HEK293 (cell line): ENCODE measurements around the gene HSD17B12.

Experiments used
- CTCF ChIA-PET: fragments of 350-600 bp; formaldehyde crosslinking; extraction: SDS; loops from one replicate; lab custom pipeline; 2021; ENCODE audit warnings: antibody characterized with exemption; lab: Yijun Ruan, JAX
- POLR2A ChIA-PET: fragments of 300-600 bp; formaldehyde crosslinking; extraction: SDS; loops from one replicate; lab custom pipeline; 2020; ENCODE audit warnings: antibody characterized with exemption, inconsistent platforms; lab: Yijun Ruan, JAX
- H3K27ac ChIP-seq: fragments of 200-500 bp; sonication (Bioruptor generic); 2 replicates; pipeline ENCODE4 v1.5.1; 2014; ENCODE audit warnings: low read depth, low read length, control low read depth, inconsistent platforms; ENCODE audit errors: extremely low read depth
- H3K36me3 ChIP-seq, 2 experiments: fragments of 200-500 bp in 1 of 2; sonication (Bioruptor generic) in 1 of 2; 1 replicate in 1 of 2; 2 replicates in 1 of 2; pipeline ENCODE4 v1.5.1; 2014 to 2017; ENCODE audit warnings: inconsistent platforms in 2 of 2, low read length in 2 of 2; ENCODE audit not compliant: control insufficient read depth in 2 of 2, insufficient read depth in 1 of 2
- H3K4me1 ChIP-seq: fragments of 200-500 bp; sonication (Bioruptor generic); 2 replicates; pipeline ENCODE4 v1.5.1; 2014; ENCODE audit warnings: mild to moderate bottlenecking, low read length, inconsistent platforms; ENCODE audit not compliant: control insufficient read depth, insufficient read depth
- H3K4me3 ChIP-seq: 2 replicates; pipeline ENCODE4 v1.5.1; 2011; ENCODE audit warnings: low read depth, mild to moderate bottlenecking, control low read depth, low read length, moderate library complexity
- H3K9me3 ChIP-seq: fragments of 200-500 bp; sonication (Bioruptor generic); 2 replicates; pipeline ENCODE4 v1.5.1; 2014; ENCODE audit warnings: low read depth, low read length, inconsistent platforms; ENCODE audit not compliant: control insufficient read depth, insufficient read depth
- GFI1B ChIP-seq: fragments of 450-650 bp; formaldehyde crosslinking; IDR thresholded peaks from 2 replicates; pipeline ENCODE4 v1.5.1; 2016; ENCODE audit warnings: missing biosample characterization, missing genetic modification characterization
- GLIS2 ChIP-seq: fragments of 450-650 bp; formaldehyde crosslinking; IDR thresholded peaks from 2 replicates; pipeline ENCODE4 v1.5.1; 2016; ENCODE audit warnings: missing biosample characterization, missing genetic modification characterization
- HOXA7 ChIP-seq: sonication (generic); formaldehyde crosslinking; IDR thresholded peaks from 2 replicates; pipeline ENCODE4 v1.8.1; 2022; ENCODE audit warnings: missing genetic modification reagents, borderline replicate concordance
- KLF9 ChIP-seq: fragments of 450-650 bp; formaldehyde crosslinking; IDR thresholded peaks from 2 replicates; pipeline ENCODE4 v1.5.1; 2016; ENCODE audit warnings: missing biosample characterization, missing genetic modification characterization, low read depth
- OVOL3 ChIP-seq: fragments of 450-650 bp; formaldehyde crosslinking; IDR thresholded peaks from 2 replicates; pipeline ENCODE4 v1.5.1; 2016; ENCODE audit warnings: missing biosample characterization, missing genetic modification characterization
- SETDB1 ChIP-seq: IDR thresholded peaks from one replicate; pipeline ENCODE4 v1.6.1; 2017; ENCODE audit warnings: mild to moderate bottlenecking, low read length, moderate library complexity, mixed read lengths; ENCODE audit not compliant: insufficient read length
- YY2 ChIP-seq: fragments of 450-650 bp; formaldehyde crosslinking; IDR thresholded peaks from 2 replicates; pipeline ENCODE4 v1.5.1; 2016; ENCODE audit warnings: missing biosample characterization, missing genetic modification characterization
- ZBTB49 ChIP-seq: fragments of 450-650 bp; formaldehyde crosslinking; IDR thresholded peaks from 2 replicates; pipeline ENCODE4 v1.5.1; 2016; ENCODE audit warnings: missing biosample characterization, missing genetic modification characterization, low read depth
- ZFP3 ChIP-seq: fragments of 450-650 bp; formaldehyde crosslinking; IDR thresholded peaks from 2 replicates; pipeline ENCODE4 v1.5.1; 2016; ENCODE audit warnings: low read depth, missing biosample characterization, missing genetic modification characterization
- ZNF10 ChIP-seq: fragments of 450-650 bp; formaldehyde crosslinking; IDR thresholded peaks from 2 replicates; pipeline ENCODE4 v1.5.1; 2017; ENCODE audit warnings: missing biosample characterization, missing genetic modification characterization
- ZNF146 ChIP-seq: fragments of 450-650 bp; formaldehyde crosslinking; IDR thresholded peaks from 2 replicates; pipeline ENCODE4 v1.5.1; 2016; ENCODE audit warnings: missing biosample characterization, missing genetic modification characterization
- ZNF174 ChIP-seq: fragments of 450-650 bp; formaldehyde crosslinking; IDR thresholded peaks from 2 replicates; pipeline ENCODE4 v1.5.0; 2017; ENCODE audit warnings: missing biosample characterization, mild to moderate bottlenecking, missing genetic modification characterization
- ZNF2 ChIP-seq: fragments of 450-650 bp; formaldehyde crosslinking; IDR thresholded peaks from 2 replicates; pipeline ENCODE4 v1.5.1; 2016; ENCODE audit warnings: missing biosample characterization, missing genetic modification characterization
- ZNF202 ChIP-seq: fragments of 450-650 bp; formaldehyde crosslinking; IDR thresholded peaks from 2 replicates; pipeline ENCODE4 v1.5.1; 2016; ENCODE audit warnings: missing biosample characterization, missing genetic modification characterization, borderline replicate concordance
- ZNF391 ChIP-seq: fragments of 450-650 bp; formaldehyde crosslinking; IDR thresholded peaks from 2 replicates; pipeline ENCODE4 v1.5.1; 2016; ENCODE audit warnings: low read depth, missing biosample characterization, missing genetic modification characterization, borderline replicate concordance
- ZNF473 ChIP-seq: fragments of 450-650 bp; formaldehyde crosslinking; IDR thresholded peaks from 2 replicates; pipeline ENCODE4 v1.5.1; 2017; ENCODE audit warnings: missing biosample characterization, missing genetic modification characterization
- ZNF521 ChIP-seq: fragments of 450-650 bp; formaldehyde crosslinking; IDR thresholded peaks from 2 replicates; pipeline ENCODE4 v1.5.1; 2017; ENCODE audit warnings: missing biosample characterization, mild to moderate bottlenecking, missing genetic modification characterization
- ZNF548 ChIP-seq: fragments of 450-650 bp; formaldehyde crosslinking; IDR thresholded peaks from 2 replicates; pipeline ENCODE4 v1.5.1; 2016; ENCODE audit warnings: missing biosample characterization, missing genetic modification characterization
- ZNF571 ChIP-seq: fragments of 450-650 bp; formaldehyde crosslinking; IDR thresholded peaks from 2 replicates; pipeline ENCODE4 v1.5.0; 2017; ENCODE audit warnings: missing biosample characterization, missing genetic modification characterization
- ZNF585B ChIP-seq: fragments of 450-650 bp; formaldehyde crosslinking; IDR thresholded peaks from 2 replicates; pipeline ENCODE4 v1.5.1; 2016; ENCODE audit warnings: missing biosample characterization, missing genetic modification characterization
- ZNF626 ChIP-seq: fragments of 450-650 bp; sonication (Bioruptor Pico); formaldehyde crosslinking; IDR thresholded peaks from 2 replicates; pipeline ENCODE4 v1.5.1; 2018; ENCODE audit warnings: missing biosample characterization, missing genetic modification characterization, inconsistent platforms
- ZNF664 ChIP-seq: fragments of 450-650 bp; formaldehyde crosslinking; IDR thresholded peaks from 2 replicates; pipeline ENCODE4 v1.5.1; 2016; ENCODE audit warnings: missing biosample characterization, missing genetic modification characterization
- ZXDB ChIP-seq: fragments of 450-650 bp; formaldehyde crosslinking; IDR thresholded peaks from 2 replicates; pipeline ENCODE4 v1.5.1; 2016; ENCODE audit warnings: missing biosample characterization, missing genetic modification characterization
- TF ChIP-seq, protein P1 (sequence below): IDR thresholded peaks from 2 replicates; pipeline ENCODE4 v1.6.1; 2011; ENCODE audit warnings: mild to moderate bottlenecking, low read depth, low read length, borderline replicate concordance
- TF ChIP-seq, protein P2 (sequence below): fragments of 450-650 bp; formaldehyde crosslinking; conservative IDR thresholded peaks from 2 replicates; pipeline ENCODE4 v1.5.1; 2016; ENCODE audit warnings: low read depth, missing biosample characterization, missing genetic modification characterization
- TF ChIP-seq, protein P3 (sequence below): fragments of 450-650 bp; formaldehyde crosslinking; IDR thresholded peaks from 2 replicates; pipeline ENCODE4 v1.5.1; 2016; ENCODE audit warnings: missing biosample characterization, missing genetic modification characterization

HSD17B12 gene

GRCh38 chr11:43772733-43773132 lies 92.2 kb downstream of the HSD17B12 start:
- H3K9me3 ChIP-seq = no peaks in the 10 kb centered on the region
- CTCF ChIA-PET = interaction anchor here (0.7 kb wide), 1 partner anchor 79 kb away, joined by 3 read pairs; no protein-coding TSS in a partner anchor
- H3K36me3 ChIP-seq = peaks cover 0 to 13% of the 10 kb centered on the region in 2 experiments; a peak in 1 of 3 replicates
- no peak for TF ChIP-seq ZNF585B (tag by site-specific recombination)
- TF ChIP-seq ZXDB (tag by site-specific recombination) = no peak
- TF ChIP-seq, protein P1, sequence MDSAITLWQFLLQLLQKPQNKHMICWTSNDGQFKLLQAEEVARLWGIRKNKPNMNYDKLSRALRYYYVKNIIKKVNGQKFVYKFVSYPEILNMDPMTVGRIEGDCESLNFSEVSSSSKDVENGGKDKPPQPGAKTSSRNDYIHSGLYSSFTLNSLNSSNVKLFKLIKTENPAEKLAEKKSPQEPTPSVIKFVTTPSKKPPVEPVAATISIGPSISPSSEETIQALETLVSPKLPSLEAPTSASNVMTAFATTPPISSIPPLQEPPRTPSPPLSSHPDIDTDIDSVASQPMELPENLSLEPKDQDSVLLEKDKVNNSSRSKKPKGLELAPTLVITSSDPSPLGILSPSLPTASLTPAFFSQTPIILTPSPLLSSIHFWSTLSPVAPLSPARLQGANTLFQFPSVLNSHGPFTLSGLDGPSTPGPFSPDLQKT = no peak
- TF ChIP-seq KLF9 (tag by site-specific recombination) = no peak
- no peak for TF ChIP-seq ZNF571
- no peak for TF ChIP-seq ZNF391 (tag by site-specific recombination)
- TF ChIP-seq HOXA7 (CRISPR knock-in tag) = no peak
- TF ChIP-seq ZNF626 = no peak
- TF ChIP-seq ZNF473 (tag by site-specific recombination) = no peak
- no peak for TF ChIP-seq GFI1B (tag by site-specific recombination)
- TF ChIP-seq ZNF146 (tag by site-specific recombination) = no peak
- TF ChIP-seq ZFP3 (tag by site-specific recombination) = no peak
- no peak for TF ChIP-seq ZNF174 (tag by site-specific recombination)
- no peak for TF ChIP-seq ZNF2
- no peak for TF ChIP-seq ZNF521 (tag by site-specific recombination)
- no peak for TF ChIP-seq YY2
- TF ChIP-seq SETDB1 = no peak
- TF ChIP-seq GLIS2 (tag by site-specific recombination) = no peak
- no peak for TF ChIP-seq ZNF664 (tag by site-specific recombination)
- no peak for TF ChIP-seq ZBTB49
- H3K4me3 ChIP-seq = no peak overlapping the region
- POLR2A ChIA-PET = no interaction called here
- H3K27ac ChIP-seq = no peak overlapping the region
- H3K4me1 ChIP-seq = no peaks in the 10 kb centered on the region

DNA sequence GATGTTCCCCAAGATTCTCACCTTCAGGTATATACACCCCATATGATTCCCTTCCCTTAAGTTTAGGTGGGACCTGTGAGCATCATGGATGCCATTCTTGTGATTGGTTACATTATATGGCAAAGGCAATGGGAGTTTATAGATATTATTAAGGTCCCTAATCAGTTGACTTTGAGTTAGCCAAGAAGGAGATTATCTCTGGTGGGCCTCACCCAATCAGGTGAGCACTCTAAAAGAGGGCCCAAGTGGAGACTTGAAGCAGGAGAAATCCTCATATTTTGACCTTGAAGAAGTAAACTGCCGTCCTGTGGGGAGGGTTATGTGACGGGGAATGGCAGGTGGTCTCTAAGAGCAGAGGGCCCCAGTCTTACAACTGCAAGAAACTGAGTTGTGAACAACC lies 94.2 kb downstream of the HSD17B12 start:
- CTCF ChIA-PET = no interaction called here
- TF ChIP-seq ZNF548 (tag by site-specific recombination) (no peak), ZNF10 (tag by site-specific recombination) (peak; percentile 80)
- H3K4me1 ChIP-seq = no peaks in the 10 kb centered on the region
- H3K9me3 ChIP-seq = no peaks in the 10 kb centered on the region
- no peak overlapping the region for H3K4me3 ChIP-seq
- POLR2A ChIA-PET = no interaction called here
- no peak overlapping the region for H3K27ac ChIP-seq
- peaks cover 0 to 9% of the 10 kb centered on the region in 2 experiments; a peak in 1 of 3 replicates for H3K36me3 ChIP-seq

DNA sequence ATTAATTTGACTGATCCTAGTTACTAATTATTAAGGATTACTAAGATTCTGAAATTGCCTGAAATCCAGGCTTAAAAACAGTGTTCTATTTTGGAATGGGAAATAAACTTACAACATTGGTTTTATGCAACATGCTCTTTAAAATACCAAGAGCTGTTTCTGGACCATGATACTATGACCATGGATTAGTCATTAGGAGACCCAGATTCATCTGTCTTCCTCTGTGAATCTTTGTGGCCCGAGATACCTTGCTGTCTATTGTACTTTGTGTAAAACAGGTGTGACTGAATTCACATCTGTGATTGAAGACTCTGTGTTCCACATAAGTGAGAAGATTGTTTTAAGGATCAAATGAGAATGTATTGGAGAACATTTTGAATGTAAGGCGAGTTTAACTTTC lies 98.8 kb downstream of the HSD17B12 start:
- POLR2A ChIA-PET = no interaction called here
- Histone ChIP-seq H3K27ac (no peak overlapping the region), H3K4me3 (no peak overlapping the region), H3K36me3 (peaks cover 0 to 4% of the 10 kb centered on the region in 2 experiments; a peak in 1 of 3 replicates), H3K4me1 (no peaks in the 10 kb centered on the region), H3K9me3 (no peaks in the 10 kb centered on the region)
- CTCF ChIA-PET = no interaction called here
- TF ChIP-seq, protein P2, sequence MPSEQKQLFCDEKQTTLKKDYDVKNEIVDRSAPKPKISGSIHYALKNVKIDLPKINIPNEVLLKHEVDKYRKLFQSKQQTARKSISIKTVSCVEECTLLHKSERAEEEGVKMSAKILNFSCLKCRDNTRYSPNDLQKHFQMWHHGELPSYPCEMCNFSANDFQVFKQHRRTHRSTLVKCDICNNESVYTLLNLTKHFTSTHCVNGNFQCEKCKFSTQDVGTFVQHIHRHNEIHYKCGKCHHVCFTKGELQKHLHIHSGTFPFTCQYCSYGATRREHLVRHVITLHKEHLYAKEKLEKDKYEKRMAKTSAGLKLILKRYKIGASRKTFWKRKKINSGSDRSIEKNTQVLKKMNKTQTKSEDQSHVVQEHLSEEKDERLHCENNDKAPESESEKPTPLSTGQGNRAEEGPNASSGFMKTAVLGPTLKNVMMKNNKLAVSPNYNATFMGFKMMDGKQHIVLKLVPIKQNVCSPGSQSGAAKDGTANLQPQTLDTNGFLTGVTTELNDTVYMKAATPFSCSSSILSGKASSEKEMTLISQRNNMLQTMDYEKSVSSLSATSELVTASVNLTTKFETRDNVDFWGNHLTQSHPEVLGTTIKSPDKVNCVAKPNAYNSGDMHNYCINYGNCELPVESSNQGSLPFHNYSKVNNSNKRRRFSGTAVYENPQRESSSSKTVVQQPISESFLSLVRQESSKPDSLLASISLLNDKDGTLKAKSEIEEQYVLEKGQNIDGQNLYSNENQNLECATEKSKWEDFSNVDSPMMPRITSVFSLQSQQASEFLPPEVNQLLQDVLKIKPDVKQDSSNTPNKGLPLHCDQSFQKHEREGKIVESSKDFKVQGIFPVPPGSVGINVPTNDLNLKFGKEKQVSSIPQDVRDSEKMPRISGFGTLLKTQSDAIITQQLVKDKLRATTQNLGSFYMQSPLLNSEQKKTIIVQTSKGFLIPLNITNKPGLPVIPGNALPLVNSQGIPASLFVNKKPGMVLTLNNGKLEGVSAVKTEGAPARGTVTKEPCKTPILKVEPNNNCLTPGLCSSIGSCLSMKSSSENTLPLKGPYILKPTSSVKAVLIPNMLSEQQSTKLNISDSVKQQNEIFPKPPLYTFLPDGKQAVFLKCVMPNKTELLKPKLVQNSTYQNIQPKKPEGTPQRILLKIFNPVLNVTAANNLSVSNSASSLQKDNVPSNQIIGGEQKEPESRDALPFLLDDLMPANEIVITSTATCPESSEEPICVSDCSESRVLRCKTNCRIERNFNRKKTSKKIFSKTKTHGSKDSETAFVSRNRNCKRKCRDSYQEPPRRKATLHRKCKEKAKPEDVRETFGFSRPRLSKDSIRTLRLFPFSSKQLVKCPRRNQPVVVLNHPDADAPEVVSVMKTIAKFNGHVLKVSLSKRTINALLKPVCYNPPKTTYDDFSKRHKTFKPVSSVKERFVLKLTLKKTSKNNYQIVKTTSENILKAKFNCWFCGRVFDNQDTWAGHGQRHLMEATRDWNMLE = no peak
- TF ChIP-seq ZNF202 (tag by site-specific recombination) (no peak), OVOL3 (no peak), ZNF521 (tag by site-specific recombination) (no peak)
- TF ChIP-seq, protein P3, sequence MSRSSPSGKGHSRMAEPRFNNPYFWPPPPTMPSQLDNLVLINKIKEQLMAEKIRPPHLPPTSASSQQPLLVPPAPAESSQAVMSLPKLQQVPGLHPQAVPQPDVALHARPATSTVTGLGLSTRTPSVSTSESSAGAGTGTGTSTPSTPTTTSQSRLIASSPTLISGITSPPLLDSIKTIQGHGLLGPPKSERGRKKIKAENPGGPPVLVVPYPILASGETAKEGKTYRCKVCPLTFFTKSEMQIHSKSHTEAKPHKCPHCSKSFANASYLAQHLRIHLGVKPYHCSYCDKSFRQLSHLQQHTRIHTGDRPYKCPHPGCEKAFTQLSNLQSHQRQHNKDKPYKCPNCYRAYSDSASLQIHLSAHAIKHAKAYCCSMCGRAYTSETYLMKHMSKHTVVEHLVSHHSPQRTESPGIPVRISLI (tag by site-specific recombination) = no peak
